Frontal cortex (tissue), 4 donors: ENCODE data around the gene ARHGEF37. TPM values are rescaled to one million over a fixed set of nuclear protein-coding genes. Genes with fewer than 3 reads are reported as not detected.
"Not testable (repeated sequence)": the region's sequence is repeated elsewhere in the genome, so short reads cannot be mapped to it uniquely, and the experiment has no call there.

Experiments used
- DNase-seq, 2 donors: peaks; one replicate each; pipeline ENCODE4 v3.0.0; 2012; ENCODE audit warnings: low spot score in 2 of 2
- FAIRE-seq: peaks from 2 replicates; lab custom pipeline; 2012; peaks lifted over from hg19 to GRCh38; lab: Jason Lieb, UNC
- total RNA-seq: library from RNA; depleted of rRNA; stranded (reverse); fragments of >200 nt; gene quantifications from one replicate; pipeline ENCODE4 v1.2.3, GENCODE V29; 2014
- donor health status: control.
- donor health status: control.
- donor health status: control.

The ARHGEF37 gene
- total RNA-seq, 1 donor from 2014 or later = 1.2 TPM

- no peak for FAIRE-seq
- no peak for DNase-seq
Observed at GRCh38 chr5:149640350-149640999, 59.2 kb downstream of the ARHGEF37 start.

- DNase-seq (peak in 1 of 2 donors; percentile 39), FAIRE-seq (no peak)
Observed at GRCh38 chr5:149641000-149641576, 59.8 kb downstream of the ARHGEF37 start.

GRCh38 chr5:149641600-149641999 lies 60.3 kb downstream of the ARHGEF37 start:
- FAIRE-seq = no peak
- DNase-seq = no peak

- no peak for DNase-seq
- no peak for FAIRE-seq
Observed at GRCh38 chr5:149643781-149644180, 62.5 kb downstream of the ARHGEF37 start.

GRCh38 chr5:149644629-149645028 lies 63.3 kb downstream of the ARHGEF37 start:
- FAIRE-seq = no peak

GRCh38 chr5:149645236-149645635 lies 63.9 kb downstream of the ARHGEF37 start:
- DNase-seq = no peak
- no peak for FAIRE-seq

More at GRCh38 chr5:149644629-149645028, 63.3 kb downstream of the ARHGEF37 start:
- no peak for DNase-seq

GRCh38 chr5:149645725-149646124 lies 64.4 kb downstream of the ARHGEF37 start:
- no peak for FAIRE-seq

GRCh38 chr5:149646564-149646963 lies 65.3 kb downstream of the ARHGEF37 start:
- no peak for FAIRE-seq
- no peak for DNase-seq

More at GRCh38 chr5:149645725-149646124, 64.4 kb downstream of the ARHGEF37 start:
- DNase-seq = no peak

GRCh38 chr5:149647334-149647733 lies 66.0 kb downstream of the ARHGEF37 start:
- FAIRE-seq = no peak
- no peak for DNase-seq

- DNase-seq, FAIRE-seq: not testable (repeated sequence)
Observed at GRCh38 chr5:149648464-149649393, 67.4 kb downstream of the ARHGEF37 start.

- not testable (repeated sequence) for FAIRE-seq, DNase-seq
Observed at GRCh38 chr5:149649730-149650129, 68.4 kb downstream of the ARHGEF37 start.

- no peak for FAIRE-seq
- no peak for DNase-seq
Observed at GRCh38 chr5:149651686-149652085, 70.4 kb downstream of the ARHGEF37 start.

GRCh38 chr5:149652697-149653096 lies 71.4 kb downstream of the ARHGEF37 start:
- FAIRE-seq (no peak), DNase-seq (no peak)

- FAIRE-seq (no peak), DNase-seq (no peak)
Observed at GRCh38 chr5:149654231-149654630, 72.9 kb downstream of the ARHGEF37 start.

- FAIRE-seq = no peak
- DNase-seq = no peak
Observed at GRCh38 chr5:149654883-149655505, 73.7 kb downstream of the ARHGEF37 start.

- FAIRE-seq (no peak), DNase-seq (no peak)
Observed at GRCh38 chr5:149656576-149657182, 75.4 kb downstream of the ARHGEF37 start.

- FAIRE-seq = no peak
Observed at GRCh38 chr5:149657324-149657723, 76.0 kb downstream of the ARHGEF37 start.

GRCh38 chr5:149658299-149658698 lies 77.0 kb downstream of the ARHGEF37 start:
- DNase-seq = no peak
- no peak for FAIRE-seq

More at GRCh38 chr5:149657324-149657723, 76.0 kb downstream of the ARHGEF37 start:
- DNase-seq = no peak

GRCh38 chr5:149664083-149664482 lies 82.8 kb downstream of the ARHGEF37 start:
- FAIRE-seq (no peak), DNase-seq (no peak)
